NB4 (cell line): ENCODE data around the gene MYOCD.

Experiments used
- POLR2A ChIP-seq: IDR thresholded peaks from 2 replicates; pipeline ENCODE4 v1.6.1; 2011; ENCODE audit warnings: mild to moderate bottlenecking; ENCODE audit not compliant: insufficient read length; ENCODE audit errors: extremely low read depth
- TF ChIP-seq, protein P1 (sequence below): IDR thresholded peaks from 2 replicates; pipeline ENCODE4 v1.6.1; 2011; ENCODE audit warnings: low read depth, low read length

DNA sequence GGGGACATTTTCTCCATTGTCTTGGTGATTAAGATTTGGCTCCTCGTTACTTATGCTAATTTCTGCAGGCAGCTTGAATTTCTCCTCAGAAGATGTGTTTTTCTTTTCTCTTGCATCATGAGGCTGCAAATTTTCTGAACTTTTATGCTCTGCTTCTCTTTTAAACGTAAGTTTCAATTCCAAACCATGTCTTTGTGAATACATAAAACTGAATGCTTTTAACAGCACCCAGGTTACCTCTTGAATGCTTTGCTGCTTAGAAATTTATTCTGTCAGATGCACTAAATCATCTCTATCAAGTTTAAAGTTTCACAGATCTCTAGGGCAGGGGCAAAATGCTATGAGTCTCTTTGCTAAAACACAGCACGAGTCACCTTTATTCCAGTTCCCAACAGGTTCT is 143.0 kb downstream of the MYOCD start:
- no peak for TF ChIP-seq POLR2A
- TF ChIP-seq, protein P1, sequence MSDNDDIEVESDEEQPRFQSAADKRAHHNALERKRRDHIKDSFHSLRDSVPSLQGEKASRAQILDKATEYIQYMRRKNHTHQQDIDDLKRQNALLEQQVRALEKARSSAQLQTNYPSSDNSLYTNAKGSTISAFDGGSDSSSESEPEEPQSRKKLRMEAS: no peak
